ENCODE data around the gene SSH3.
"Not testable (repeated sequence)": the region's sequence is repeated elsewhere in the genome, so short reads cannot be mapped to it uniquely, and the experiment has no call there.

Gene SSH3

GRCh38 chr11:67313125-67313890 lies 10.0 kb downstream of the SSH3 start:
- no peak for FAIRE-seq

GRCh38 chr11:67314218-67314617 lies 10.9 kb downstream of the SSH3 start:
- no peak for FAIRE-seq

- no peak for FAIRE-seq
These were observed 12.1 kb downstream of the SSH3 start for GRCh38 chr11:67315325-67315909.

DNA sequence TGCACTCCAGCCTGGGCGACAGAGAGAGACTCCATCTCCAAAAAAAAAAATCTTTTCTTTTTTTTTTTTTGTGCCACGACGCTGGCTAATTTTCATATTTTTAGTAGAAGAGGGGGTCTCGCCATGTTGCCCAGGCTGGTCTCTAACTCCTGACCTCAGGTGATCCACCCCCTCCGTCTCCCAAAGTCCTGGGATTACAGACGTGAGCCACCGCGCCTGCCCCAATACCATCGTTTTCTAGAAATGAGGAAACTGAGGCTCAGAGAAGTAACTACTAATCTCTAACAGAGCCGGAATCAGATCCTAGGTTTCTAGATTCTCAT lies 13.5 kb downstream of the SSH3 start:
- no peak for FAIRE-seq

DNA sequence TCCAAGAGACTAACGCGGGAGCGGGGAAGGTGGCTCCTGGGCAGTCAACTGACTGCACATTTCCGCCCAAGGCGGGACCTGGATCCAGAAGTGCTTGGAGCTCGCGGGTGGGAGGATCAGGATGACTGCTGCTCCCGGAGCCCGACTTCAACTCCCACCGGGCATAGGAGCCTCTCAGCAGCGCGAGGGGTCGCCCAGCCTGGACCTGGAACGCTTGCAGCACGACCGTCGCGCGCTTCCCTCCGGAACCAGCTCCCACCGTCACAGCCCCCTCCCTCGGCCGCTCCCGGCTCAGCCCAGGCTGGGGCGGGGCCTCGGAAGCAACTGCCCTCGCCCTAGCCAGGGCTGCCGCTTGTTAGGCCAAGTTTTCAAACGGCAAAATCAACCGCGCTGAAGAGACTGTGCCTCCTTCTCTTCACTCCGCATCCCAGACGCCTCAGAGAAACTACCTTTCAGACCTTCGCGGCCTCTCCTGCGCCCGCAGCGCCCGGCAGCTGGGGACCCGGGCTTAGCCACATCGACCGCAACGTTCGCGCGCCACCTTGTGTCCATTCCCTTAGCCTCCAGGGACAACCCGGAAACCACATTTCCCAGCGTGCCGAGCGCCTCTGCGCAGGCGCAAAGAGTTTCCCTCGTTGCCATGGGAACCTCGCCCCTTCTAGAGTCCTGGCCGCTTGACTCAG lies 14.0 kb downstream of the SSH3 start:
- FAIRE-seq: no peak

GRCh38 chr11:67317888-67318555 lies 14.7 kb downstream of the SSH3 start:
- FAIRE-seq: no peak

DNA sequence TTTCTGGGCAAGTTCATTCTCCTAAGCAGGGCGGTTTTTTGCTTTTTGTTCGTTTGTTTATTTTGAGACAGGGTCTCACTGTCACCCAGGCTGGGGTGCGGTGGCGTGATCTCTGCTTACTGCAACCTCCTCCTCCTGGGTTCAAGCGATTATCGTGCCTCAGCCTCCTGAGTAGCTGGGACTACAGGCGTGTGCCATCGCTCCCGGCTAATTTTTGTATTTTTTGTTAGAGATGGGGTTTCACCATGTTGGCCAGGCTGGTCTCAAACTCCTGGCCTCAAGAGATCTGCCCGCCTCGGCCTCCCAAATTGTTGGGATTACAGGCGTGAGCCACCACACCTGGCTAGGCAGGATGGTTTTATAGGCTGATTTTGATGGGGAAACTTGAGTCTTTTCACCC lies 15.5 kb downstream of the SSH3 start:
- FAIRE-seq: not testable (repeated sequence)

DNA sequence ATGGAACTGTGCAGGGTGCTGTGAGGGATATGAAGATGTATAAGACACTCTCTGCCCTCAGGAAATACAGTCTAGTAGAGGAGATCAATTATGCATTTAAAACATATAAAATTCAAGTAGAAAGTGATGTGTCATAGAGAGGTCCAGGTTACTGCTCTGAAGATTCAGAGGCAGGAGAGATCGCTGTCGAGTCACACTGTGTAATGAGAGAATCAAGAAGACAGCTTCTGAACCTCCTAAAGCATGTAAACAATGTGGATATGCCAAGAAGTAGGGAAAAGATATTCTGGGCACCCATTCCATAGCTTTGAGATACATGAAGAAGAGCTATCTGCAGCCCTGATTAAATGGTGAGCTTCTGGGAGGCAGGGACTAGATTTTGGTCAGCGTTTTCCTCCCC lies 16.7 kb downstream of the SSH3 start:
- no peak for FAIRE-seq

- no peak for FAIRE-seq
These were observed 17.4 kb downstream of the SSH3 start for GRCh38 chr11:67320691-67321090.

GRCh38 chr11:67321313-67321871 lies 18.1 kb downstream of the SSH3 start:
- FAIRE-seq: no peak

GRCh38 chr11:67322049-67322448 lies 18.7 kb downstream of the SSH3 start:
- no peak for FAIRE-seq

GRCh38 chr11:67323526-67323925 lies 20.2 kb downstream of the SSH3 start:
- no peak for FAIRE-seq

GRCh38 chr11:67332081-67332691 lies 28.9 kb downstream of the SSH3 start:
- no peak for FAIRE-seq

DNA sequence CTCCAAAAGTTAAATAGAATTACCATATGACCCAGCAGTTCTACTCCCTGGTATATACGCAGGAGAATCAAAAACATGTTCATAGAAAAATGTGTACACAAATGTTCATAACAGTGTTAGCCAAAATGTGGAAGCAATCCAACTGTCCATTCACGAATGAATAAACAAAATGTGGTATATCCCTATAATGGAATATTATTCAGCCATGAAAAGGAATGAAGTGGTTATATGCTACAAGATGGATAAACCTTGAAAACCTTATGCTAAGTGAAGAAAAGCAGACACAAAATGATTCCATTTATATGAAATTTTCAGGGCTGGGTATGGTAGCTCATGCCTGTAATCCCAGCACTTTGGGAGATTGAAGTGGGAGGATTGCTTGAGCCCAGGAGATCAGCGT lies 33.9 kb downstream of the SSH3 start:
- FAIRE-seq: no peak

- no peak for FAIRE-seq
These were observed 40.9 kb downstream of the SSH3 start for GRCh38 chr11:67344264-67344663.

DNA sequence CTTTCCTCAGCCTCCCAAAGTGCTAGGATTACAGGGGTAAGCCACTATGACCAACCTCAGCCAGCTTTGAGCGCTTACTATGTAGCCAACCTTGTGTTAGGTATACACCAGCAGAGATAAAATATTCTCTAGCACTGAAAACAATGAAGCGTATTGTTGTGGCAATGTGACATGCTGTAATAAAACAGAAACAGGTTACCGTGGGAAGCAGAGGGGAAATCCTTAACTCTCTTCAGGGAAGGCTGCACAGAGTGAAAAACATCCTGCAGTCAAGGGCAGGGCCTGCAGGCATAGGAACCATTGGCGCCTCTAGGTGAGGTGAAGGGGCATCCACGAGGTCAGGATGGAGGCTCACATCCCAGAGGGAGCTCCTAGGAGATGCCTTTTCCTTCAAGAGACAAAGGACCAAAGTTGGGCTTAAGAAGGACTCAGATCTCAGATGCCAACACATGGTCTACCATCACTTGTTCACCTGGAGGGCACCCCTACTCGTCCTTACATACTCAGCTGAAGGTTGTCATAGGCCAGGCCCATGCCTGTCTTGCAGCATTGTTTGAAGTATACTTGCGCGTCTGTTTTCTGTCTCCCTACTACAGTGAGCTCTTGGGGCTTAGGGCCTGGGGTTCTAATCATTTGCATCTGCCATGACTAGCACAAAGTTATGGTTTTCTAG lies 42.1 kb downstream of the SSH3 start:
- no peak for FAIRE-seq

DNA sequence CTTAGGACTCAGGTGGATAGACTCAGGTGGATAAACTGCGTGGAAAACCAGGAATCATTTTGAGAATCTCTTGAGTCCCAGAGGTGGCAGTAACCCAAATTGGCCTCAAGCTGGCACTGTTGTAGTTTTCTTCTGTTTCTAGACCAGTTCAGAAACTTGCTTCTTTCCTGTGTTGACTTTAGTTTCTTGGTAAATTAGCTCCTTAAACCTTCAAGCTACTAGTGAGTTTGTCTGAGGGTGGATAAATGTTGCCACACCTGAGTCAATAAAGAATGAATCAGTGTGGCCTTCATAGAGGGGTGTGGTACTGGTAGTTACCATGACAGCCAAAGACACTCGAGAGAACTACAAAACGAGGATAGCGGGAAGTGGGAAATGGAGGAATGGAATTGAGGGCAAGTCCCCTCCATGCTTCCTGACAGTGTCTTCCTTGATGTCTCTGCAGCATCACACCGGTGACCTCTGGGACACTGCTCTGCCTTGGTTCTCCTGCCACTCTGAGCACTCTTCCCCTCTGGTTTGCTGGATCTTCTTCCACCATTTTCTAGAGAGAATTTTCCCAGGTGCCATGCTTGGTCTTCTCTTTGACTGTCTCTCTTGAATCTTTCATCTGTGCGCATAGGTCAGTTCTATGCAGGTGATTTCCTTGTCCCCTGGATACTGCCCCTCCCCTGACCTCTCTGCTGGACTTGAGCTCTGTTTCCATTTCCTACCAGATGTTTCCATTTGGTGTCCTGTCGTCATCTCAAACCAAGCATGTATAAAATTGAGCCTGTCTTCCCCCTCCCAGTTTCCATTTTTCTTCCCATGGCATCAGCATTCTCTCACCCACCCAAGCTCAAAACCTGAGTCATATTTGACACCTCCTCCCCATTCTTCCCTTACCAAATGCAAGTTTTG lies 42.8 kb downstream of the SSH3 start:
- no peak for FAIRE-seq

DNA sequence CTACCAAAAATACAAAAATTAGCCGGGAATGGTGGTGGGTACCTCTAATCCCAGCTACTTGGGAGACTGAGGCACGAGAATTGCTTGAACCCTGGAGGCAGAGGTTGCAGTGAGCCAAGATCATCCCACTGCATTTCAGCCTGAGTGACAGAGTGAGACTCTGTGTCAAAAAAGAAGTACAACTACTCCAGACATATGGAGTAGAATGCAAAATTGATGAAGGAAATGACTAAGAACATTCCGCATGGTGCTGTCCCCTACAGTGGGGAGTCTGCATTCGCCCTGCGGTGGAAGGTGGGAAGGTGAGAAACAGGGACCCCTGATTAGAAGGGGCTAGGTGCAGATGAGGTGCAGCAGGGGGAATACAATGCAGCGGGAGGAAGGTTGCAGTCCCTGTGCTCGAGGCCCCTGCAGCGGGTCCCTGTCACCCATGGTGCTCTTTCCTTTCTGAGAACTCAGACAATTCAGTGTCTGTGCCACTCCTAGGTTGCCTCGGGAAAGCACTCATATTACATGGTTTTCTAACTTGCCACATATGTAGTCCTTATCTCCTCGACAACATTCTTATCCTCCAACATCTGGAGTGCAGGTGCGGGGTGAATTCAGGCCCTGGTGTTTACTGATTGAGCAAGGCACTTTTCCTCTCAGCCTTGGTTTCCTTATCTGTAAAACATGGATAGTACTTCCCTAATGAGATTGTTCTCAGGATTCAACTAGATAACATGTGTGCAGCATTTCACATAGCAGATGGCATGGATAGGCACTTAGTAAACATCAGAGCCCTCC lies 44.8 kb downstream of the SSH3 start:
- no peak for FAIRE-seq

DNA sequence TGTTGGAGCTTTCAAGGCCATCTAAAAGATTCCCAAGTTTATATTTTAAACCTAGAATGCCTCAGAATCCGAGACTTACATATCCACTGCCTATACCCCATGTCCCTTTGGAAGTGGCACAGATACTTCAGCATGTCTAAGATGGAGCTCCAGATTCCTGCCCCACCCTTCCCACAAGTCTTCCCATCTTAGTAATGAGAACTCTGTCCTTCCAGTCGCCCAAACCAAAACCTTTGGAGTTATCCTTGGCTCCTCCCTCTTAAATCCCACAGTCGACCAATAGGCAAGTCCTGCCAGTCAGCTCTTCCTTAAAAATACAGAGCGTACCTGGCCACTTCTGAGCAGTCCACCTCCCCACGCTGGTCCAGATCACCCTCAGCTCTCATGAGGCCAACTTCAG lies 45.7 kb downstream of the SSH3 start:
- no peak for FAIRE-seq

DNA sequence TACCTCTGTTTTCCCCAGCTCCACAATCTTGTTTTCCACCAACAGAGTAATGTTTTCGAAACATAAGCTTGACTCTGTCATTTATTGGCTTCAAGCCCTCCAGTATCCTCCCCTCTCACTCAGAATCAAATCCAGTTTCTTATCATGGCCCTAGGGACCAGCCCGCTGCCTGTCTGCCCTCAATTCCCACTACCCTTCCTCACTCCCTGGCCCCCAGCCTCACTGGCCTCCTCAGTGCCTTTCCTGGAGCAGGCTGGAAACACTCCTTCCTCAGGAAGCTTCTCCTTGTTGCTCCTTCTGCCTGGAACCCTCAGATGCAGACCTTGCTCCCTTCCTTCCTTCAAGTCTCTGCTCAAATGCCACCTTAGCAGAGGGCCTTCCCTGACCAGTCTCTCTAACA lies 46.1 kb downstream of the SSH3 start:
- no peak for FAIRE-seq

Measured in islet of Langerhans (tissue), 1 donor.